Fibroblast of the aortic adventitia (primary cell): ENCODE results near the gene SLC27A5. TPM values are rescaled to one million over a fixed set of nuclear protein-coding genes. Genes with fewer than 3 reads are reported as not detected.

ENCODE experiments used
- DNase-seq: peaks from one replicate; pipeline ENCODE4 v3.0.0-alpha.2; 2010; ENCODE audit warnings: low read depth
- H3K4me3 ChIP-seq: 2 replicates; pipeline ENCODE4 v1.5.1; 2011; ENCODE audit warnings: low read depth, mild to moderate bottlenecking, control low read depth, low read length, moderate library complexity
- total RNA-seq: library from RNA; depleted of rRNA; stranded (reverse); fragments of >200 nt; gene quantifications from 2 replicates; pipeline ENCODE4 v1.2.3, GENCODE V29; 2012; ENCODE audit warnings: low replicate concordance
- TF ChIP-seq, protein P1 (sequence below): IDR thresholded peaks from 2 replicates; pipeline ENCODE4 v1.5.1; 2011; ENCODE audit warnings: mild to moderate bottlenecking, low read length, control low read depth, inconsistent platforms; ENCODE audit not compliant: insufficient read depth

Gene SLC27A5
- 5.2 and 5.5 TPM in 2 replicates for total RNA-seq

DNA sequence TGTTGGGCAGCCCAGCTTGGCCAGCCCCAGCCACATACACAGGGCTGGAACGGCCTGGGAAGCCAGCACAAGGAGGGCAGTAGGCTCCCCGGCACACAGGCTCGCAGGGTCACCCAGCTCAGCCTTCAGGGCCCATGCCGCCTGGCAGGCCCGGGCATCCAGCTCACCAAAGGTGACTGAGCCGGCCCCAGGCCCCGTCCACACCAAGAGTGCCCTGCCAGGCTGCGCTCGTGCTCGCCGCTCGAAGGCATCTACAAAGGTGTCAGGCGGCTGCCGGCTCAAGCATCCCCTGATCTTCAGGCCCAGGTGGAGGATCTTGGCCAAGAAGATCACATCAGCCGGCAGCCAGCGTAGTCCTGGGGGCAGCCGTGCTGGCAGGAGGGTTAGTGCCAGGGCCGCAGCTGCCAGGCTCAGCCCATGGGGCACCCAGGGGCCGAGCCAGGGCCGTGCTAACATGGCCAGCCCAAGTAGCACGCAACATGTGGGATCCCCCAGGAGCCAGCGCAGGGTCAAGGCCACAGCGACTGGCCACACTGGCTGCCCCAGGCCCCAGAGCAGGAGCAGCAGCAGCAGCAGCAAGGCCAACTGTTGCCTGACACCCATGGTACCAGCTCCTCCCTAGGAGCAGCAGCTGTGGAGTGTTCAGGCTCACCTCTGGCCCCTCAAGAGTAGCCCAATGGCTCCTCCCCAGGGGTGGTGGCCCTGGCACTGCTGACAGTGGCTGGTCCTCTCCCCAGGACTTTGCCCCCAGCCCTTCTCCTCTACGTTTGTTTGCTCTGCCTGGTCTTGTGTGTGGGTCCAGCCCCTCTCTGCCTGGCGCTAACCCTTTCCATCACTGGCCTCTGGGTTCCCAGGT, at the start of gene SLC27A5:
Gene SLC27A5, minus strand, starts transcription at position 640 of the 856 bp plus-strand sequence. Its CDS starts 37 bp downstream, at position 603.
- no peak within 1 kb of the TSS for H3K4me3 ChIP-seq
- DNase-seq = no peak
- TF ChIP-seq, protein P1, sequence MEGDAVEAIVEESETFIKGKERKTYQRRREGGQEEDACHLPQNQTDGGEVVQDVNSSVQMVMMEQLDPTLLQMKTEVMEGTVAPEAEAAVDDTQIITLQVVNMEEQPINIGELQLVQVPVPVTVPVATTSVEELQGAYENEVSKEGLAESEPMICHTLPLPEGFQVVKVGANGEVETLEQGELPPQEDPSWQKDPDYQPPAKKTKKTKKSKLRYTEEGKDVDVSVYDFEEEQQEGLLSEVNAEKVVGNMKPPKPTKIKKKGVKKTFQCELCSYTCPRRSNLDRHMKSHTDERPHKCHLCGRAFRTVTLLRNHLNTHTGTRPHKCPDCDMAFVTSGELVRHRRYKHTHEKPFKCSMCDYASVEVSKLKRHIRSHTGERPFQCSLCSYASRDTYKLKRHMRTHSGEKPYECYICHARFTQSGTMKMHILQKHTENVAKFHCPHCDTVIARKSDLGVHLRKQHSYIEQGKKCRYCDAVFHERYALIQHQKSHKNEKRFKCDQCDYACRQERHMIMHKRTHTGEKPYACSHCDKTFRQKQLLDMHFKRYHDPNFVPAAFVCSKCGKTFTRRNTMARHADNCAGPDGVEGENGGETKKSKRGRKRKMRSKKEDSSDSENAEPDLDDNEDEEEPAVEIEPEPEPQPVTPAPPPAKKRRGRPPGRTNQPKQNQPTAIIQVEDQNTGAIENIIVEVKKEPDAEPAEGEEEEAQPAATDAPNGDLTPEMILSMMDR = no peak

DNA sequence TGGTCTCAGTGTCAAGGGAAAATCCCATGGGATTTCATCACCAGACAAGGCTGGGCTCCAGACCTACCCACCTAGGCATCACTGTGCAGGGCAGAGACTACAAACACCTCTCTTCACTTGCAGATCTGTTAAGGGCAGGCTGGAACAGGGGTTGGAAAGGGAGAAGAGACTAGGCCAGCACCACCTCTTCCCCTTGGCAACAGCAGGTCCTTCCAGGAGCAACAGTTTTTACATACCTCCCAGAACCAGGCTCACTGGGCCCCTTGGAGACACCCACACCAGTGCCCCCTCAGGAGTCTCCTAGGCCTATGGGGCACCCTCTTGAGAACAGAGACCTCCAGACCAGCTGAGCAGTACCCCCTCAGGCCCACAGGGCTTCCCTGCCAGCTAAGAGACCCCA, 49.1 kb upstream of the SLC27A5 start:
- TF ChIP-seq, protein P1 = no peak
- no peak for DNase-seq
- no peak overlapping the region for H3K4me3 ChIP-seq

- TF ChIP-seq, protein P1 = no peak
- no peak for DNase-seq
- H3K4me3 ChIP-seq = peak overlapping the region; percentile 75
Measured at GRCh38 chr19:58560007-58560887, 48.5 kb upstream of the SLC27A5 start.

GRCh38 chr19:58559275-58560006, 47.6 kb upstream of the SLC27A5 start:
- peak overlapping the region; percentile 75 for H3K4me3 ChIP-seq
- TF ChIP-seq, protein P1 = no peak
- peak; percentile 90 for DNase-seq

- peak overlapping the region; percentile 92 for H3K4me3 ChIP-seq
- peak; percentile 99 for DNase-seq
- TF ChIP-seq, protein P1 = no peak
Measured at GRCh38 chr19:58558623-58559274, 47.0 kb upstream of the SLC27A5 start.
